Liver (tissue), 9 donors: Measurements from ENCODE around the gene NPIPB2. TPM values are rescaled to one million over a fixed set of nuclear protein-coding genes. Genes with fewer than 3 reads are reported as not detected.
"Not testable (repeated sequence)": the region's sequence is repeated elsewhere in the genome, so short reads cannot be mapped to it uniquely, and the experiment has no call there.

Experiments used
- DNase-seq: peaks from one replicate; pipeline ENCODE4 v3.0.0-alpha.2; 2017; ENCODE audit warnings: low spot score
- H3K27ac ChIP-seq, 2 donors: one replicate each; pipeline ENCODE4 v1.7.0; 2013; ENCODE audit warnings: inconsistent platforms in 2 of 2, low read length in 2 of 2, control low read depth in 1 of 2, low read depth in 1 of 2, mild to moderate bottlenecking in 1 of 2
- H3K27me3 ChIP-seq, 4 donors: one replicate each; pipeline versions ENCODE4 v1.6.1 to v1.7.0; 2013; ENCODE audit warnings: low read length in 3 of 4, inconsistent platforms in 1 of 4, mild to moderate bottlenecking in 1 of 4, moderate library complexity in 1 of 4; ENCODE audit not compliant: control insufficient read depth in 4 of 4, insufficient read depth in 4 of 4
- H3K36me3 ChIP-seq, 4 donors: one replicate each; pipeline versions ENCODE4 v1.6.1 to v1.7.0; 2013; ENCODE audit warnings: low read length in 3 of 4, mild to moderate bottlenecking in 3 of 4, low read depth in 1 of 4, moderate library complexity in 1 of 4; ENCODE audit not compliant: control insufficient read depth in 4 of 4, insufficient read depth in 3 of 4
- H3K4me1 ChIP-seq, 4 donors: one replicate each; pipeline versions ENCODE4 v1.6.1 to v1.7.0; 2013; ENCODE audit warnings: low read length in 3 of 4, mild to moderate bottlenecking in 3 of 4, moderate library complexity in 1 of 4; ENCODE audit not compliant: control insufficient read depth in 4 of 4, insufficient read depth in 4 of 4
- H3K4me3 ChIP-seq, 3 donors: one replicate each; pipeline versions ENCODE4 v1.6.1 to v1.7.0; 2013; ENCODE audit warnings: low read length in 3 of 3, control low read depth in 1 of 3, low read depth in 1 of 3, mild to moderate bottlenecking in 1 of 3
- H3K9ac ChIP-seq, 2 donors: one replicate each; pipeline ENCODE4 v1.7.0; 2013; ENCODE audit warnings: low read length in 2 of 2, mild to moderate bottlenecking in 2 of 2, moderate library complexity in 2 of 2, control low read depth in 1 of 2, low read depth in 1 of 2
- H3K9me3 ChIP-seq, 4 donors: one replicate each; pipeline versions ENCODE4 v1.6.1 to v1.7.0; 2013; ENCODE audit warnings: low read length in 3 of 4; ENCODE audit not compliant: control insufficient read depth in 4 of 4
- ATF3 ChIP-seq: IDR thresholded peaks from 2 replicates; pipeline ENCODE4 v1.6.1; 2016; ENCODE audit warnings: antibody characterized with exemption
- EGR1 ChIP-seq, 2 donors: IDR thresholded peaks; 2 replicates each; pipeline ENCODE4 v1.6.1; 2016 to 2018; ENCODE audit warnings: antibody characterized with exemption in 2 of 2, low read depth in 2 of 2
- FOXA1 ChIP-seq: IDR thresholded peaks from 2 replicates; pipeline ENCODE4 v1.6.1; 2016; ENCODE audit warnings: antibody characterized with exemption
- FOXA2 ChIP-seq: IDR thresholded peaks from 2 replicates; pipeline ENCODE4 v1.6.1; 2016; ENCODE audit warnings: antibody characterized with exemption
- GABPA ChIP-seq, 2 donors: IDR thresholded peaks in 1 of 2; conservative IDR thresholded peaks in 1 of 2; 2 replicates each; pipeline ENCODE4 v1.6.1; 2016; ENCODE audit warnings: antibody characterized with exemption in 2 of 2, mild to moderate bottlenecking in 1 of 2, moderate library complexity in 1 of 2
- HNF4A ChIP-seq, 2 donors: conservative IDR thresholded peaks; 2 replicates each; pipeline ENCODE4 v1.6.1; 2016; ENCODE audit warnings: antibody characterized with exemption in 2 of 2, mild to moderate bottlenecking in 2 of 2
- HNF4G ChIP-seq: IDR thresholded peaks from 2 replicates; pipeline ENCODE4 v1.6.1; 2016; ENCODE audit warnings: antibody characterized with exemption
- JUND ChIP-seq, 2 donors: IDR thresholded peaks; 2 replicates each; pipeline ENCODE4 v1.6.1; 2016; ENCODE audit warnings: antibody characterized with exemption in 2 of 2
- NR2F2 ChIP-seq: IDR thresholded peaks from 2 replicates; pipeline ENCODE4 v1.6.1; 2016; ENCODE audit warnings: antibody characterized with exemption
- REST ChIP-seq: IDR thresholded peaks from 2 replicates; pipeline ENCODE4 v1.6.1; 2016; ENCODE audit warnings: antibody characterized with exemption, mild to moderate bottlenecking
- RXRA ChIP-seq, 2 donors: IDR thresholded peaks; 2 replicates each; pipeline ENCODE4 v1.6.1; 2017 to 2018; ENCODE audit warnings: antibody characterized with exemption in 2 of 2, mild to moderate bottlenecking in 1 of 2
- SP1 ChIP-seq: IDR thresholded peaks from 2 replicates; pipeline ENCODE4 v1.6.1; 2018; ENCODE audit warnings: antibody characterized with exemption, mild to moderate bottlenecking
- TAF1 ChIP-seq: conservative IDR thresholded peaks from 2 replicates; pipeline ENCODE4 v1.6.1; 2016; ENCODE audit warnings: antibody characterized with exemption, mild to moderate bottlenecking
- YY1 ChIP-seq: IDR thresholded peaks from 2 replicates; pipeline ENCODE4 v1.6.1; 2016; ENCODE audit warnings: antibody characterized with exemption, mild to moderate bottlenecking
- WGBS: extraction: QIAGEN DNeasy Blood & Tissue Kit; methylation state at CpG from one replicate; pipeline ENCODE4 v1.1.7; 2013; 5-methylcytosine and 5-hydroxymethylcytosine counted together
- polyA plus RNA-seq, 2 donors: library from polyadenylated mRNA; stranded (reverse) in 1 of 2; unstranded in 1 of 2; fragments of 200-250 nt in 1 of 2; fragments of >200 nt in 1 of 2; fragmentation: Nextera tagmentation in 1 of 2; extraction: Ambion mirVana in 1 of 2; gene quantifications; one replicate each; pipeline versions ENCODE4 v1.2.1 to v1.2.3, GENCODE V29; 2013 to 2015
- total RNA-seq, 2 donors: library from RNA; depleted of rRNA; stranded (reverse); fragments of >200 nt; gene quantifications; one replicate each; pipeline ENCODE4 v1.2.3, GENCODE V29; 2014
- TF ChIP-seq, protein P1 (sequence below): IDR thresholded peaks from 2 replicates; pipeline ENCODE4 v1.6.1; 2016; ENCODE audit warnings: antibody characterized with exemption
- TF ChIP-seq, protein P2 (sequence below): fragments of 150-350 bp; IDR thresholded peaks from 2 replicates; pipeline ENCODE4 v1.5.1; 2017; ENCODE audit warnings: improper control_type of control experiment, low read depth, low read length; ENCODE audit not compliant: missing input control
- TF ChIP-seq, protein P3 (sequence below): IDR thresholded peaks from 2 replicates; pipeline ENCODE4 v1.6.1; 2016; ENCODE audit warnings: antibody characterized with exemption
- donor health status: healthy.
- donor health status: healthy.
- donor health status: healthy.
- donor health status: healthy.
- donor health status: healthy.

Gene NPIPB2
- total and polyA plus RNA-seq, 4 donors = 0.75 to 4.9 (median 3.3) TPM

DNA sequence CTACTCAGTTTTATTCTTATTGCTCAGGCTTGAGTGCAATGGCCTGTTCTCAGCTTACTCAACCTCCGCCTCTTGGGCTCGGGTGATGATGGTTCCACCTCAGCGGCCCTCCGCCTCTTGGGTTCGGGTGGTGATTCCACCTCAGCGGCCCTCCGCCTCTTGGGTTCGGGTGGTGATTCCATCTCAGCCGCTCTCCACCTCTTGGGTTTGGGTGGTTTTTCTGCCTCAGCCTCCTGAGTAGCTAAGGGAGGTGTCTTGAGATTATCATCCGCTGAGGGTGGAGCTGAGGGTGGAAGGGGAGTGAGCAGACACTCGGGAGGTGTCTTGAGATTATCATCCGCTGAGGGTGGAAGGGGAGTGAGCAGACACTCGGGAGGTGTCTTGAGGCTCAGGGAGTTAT, 14.5 kb downstream of the NPIPB2 start:
- not testable (repeated sequence) for H3K27me3 ChIP-seq, H3K4me3 ChIP-seq, H3K9ac ChIP-seq, H3K4me1 ChIP-seq, H3K27ac ChIP-seq, H3K36me3 ChIP-seq, H3K9me3 ChIP-seq
- WGBS = 89% methylated on average over 13 of the region's 13 CpGs
- peak; percentile 46 for DNase-seq

DNA sequence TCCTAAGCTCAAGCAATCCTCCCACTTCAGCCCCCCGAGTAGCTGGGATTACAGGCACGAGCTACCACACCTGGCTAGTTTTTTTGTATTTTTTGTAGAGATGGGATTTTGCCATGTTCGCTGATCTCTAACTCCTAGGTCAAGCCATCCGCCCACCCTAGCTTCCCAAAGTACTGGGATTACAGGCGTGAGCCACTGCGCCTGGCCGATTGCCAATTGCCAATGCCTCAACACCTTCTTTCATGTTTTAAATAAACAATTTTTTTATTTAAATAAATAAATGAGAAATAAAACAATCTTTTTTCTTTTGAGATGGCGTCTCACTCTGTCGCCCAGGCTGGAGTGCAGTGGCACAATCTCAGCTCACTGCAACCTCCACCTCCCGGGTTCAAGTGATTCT, 17.8 kb downstream of the NPIPB2 start:
- H3K4me3 ChIP-seq, H3K27me3 ChIP-seq, DNase-seq, H3K27ac ChIP-seq, H3K9ac ChIP-seq, H3K4me1 ChIP-seq, H3K9me3 ChIP-seq, H3K36me3 ChIP-seq: not testable (repeated sequence)
- WGBS = 89% methylated on average over 10 of the region's 10 CpGs

- no peak for TF ChIP-seq FOXA2
- TF ChIP-seq SP1 = no peak
- peak; percentile 29 to 70 for TF ChIP-seq JUND (IDR thresholded peaks at IDR 0.05)
- TF ChIP-seq ATF3 = peak; percentile 46
- TF ChIP-seq YY1 = no peak
- TF ChIP-seq EGR1 (IDR thresholded peaks at IDR 0.05; ENCODE audit: low read depth in 2 of 2) = no peak
- TF ChIP-seq FOXA1 = no peak
- TF ChIP-seq REST = no peak
- no peak for TF ChIP-seq NR2F2
- no peak for TF ChIP-seq HNF4G
- TF ChIP-seq, protein P1, sequence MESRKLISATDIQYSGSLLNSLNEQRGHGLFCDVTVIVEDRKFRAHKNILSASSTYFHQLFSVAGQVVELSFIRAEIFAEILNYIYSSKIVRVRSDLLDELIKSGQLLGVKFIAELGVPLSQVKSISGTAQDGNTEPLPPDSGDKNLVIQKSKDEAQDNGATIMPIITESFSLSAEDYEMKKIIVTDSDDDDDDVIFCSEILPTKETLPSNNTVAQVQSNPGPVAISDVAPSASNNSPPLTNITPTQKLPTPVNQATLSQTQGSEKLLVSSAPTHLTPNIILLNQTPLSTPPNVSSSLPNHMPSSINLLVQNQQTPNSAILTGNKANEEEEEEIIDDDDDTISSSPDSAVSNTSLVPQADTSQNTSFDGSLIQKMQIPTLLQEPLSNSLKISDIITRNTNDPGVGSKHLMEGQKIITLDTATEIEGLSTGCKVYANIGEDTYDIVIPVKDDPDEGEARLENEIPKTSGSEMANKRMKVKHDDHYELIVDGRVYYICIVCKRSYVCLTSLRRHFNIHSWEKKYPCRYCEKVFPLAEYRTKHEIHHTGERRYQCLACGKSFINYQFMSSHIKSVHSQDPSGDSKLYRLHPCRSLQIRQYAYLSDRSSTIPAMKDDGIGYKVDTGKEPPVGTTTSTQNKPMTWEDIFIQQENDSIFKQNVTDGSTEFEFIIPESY = no peak
- no peak for TF ChIP-seq RXRA (IDR thresholded peaks at IDR 0.05)
- no peak for TF ChIP-seq TAF1
- TF ChIP-seq GABPA (IDR thresholded peaks at IDR 0.05 in 1 of 2, conservative IDR thresholded peaks at IDR 0.05 in 1 of 2) = no peak
- TF ChIP-seq, protein P2, sequence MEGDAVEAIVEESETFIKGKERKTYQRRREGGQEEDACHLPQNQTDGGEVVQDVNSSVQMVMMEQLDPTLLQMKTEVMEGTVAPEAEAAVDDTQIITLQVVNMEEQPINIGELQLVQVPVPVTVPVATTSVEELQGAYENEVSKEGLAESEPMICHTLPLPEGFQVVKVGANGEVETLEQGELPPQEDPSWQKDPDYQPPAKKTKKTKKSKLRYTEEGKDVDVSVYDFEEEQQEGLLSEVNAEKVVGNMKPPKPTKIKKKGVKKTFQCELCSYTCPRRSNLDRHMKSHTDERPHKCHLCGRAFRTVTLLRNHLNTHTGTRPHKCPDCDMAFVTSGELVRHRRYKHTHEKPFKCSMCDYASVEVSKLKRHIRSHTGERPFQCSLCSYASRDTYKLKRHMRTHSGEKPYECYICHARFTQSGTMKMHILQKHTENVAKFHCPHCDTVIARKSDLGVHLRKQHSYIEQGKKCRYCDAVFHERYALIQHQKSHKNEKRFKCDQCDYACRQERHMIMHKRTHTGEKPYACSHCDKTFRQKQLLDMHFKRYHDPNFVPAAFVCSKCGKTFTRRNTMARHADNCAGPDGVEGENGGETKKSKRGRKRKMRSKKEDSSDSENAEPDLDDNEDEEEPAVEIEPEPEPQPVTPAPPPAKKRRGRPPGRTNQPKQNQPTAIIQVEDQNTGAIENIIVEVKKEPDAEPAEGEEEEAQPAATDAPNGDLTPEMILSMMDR = no peak
- TF ChIP-seq HNF4A (conservative IDR thresholded peaks at IDR 0.05) = no peak
- TF ChIP-seq, protein P3, sequence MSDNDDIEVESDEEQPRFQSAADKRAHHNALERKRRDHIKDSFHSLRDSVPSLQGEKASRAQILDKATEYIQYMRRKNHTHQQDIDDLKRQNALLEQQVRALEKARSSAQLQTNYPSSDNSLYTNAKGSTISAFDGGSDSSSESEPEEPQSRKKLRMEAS = no peak
- Histone ChIP-seq H3K4me3 (peak overlapping the region; percentile 52 to 78 (median 61)), H3K36me3 (no peaks in the 10 kb centered on the region), H3K27me3 (no peaks in the 10 kb centered on the region), H3K9me3 (no peaks in the 10 kb centered on the region), H3K27ac (peak overlapping the region; percentile 72 to 80), H3K4me1 (peaks cover 0 to 33% (median 26%) of the 10 kb centered on the region in 4 donors), H3K9ac (peak overlapping the region; percentile 42 to 85)
- no peak for DNase-seq
- WGBS = 64% methylated on average over 13 of the region's 13 CpGs
Observed at GRCh38 chr16:11916524-11917285, 25.1 kb downstream of the NPIPB2 start.
